Esophagus squamous epithelium (tissue), 5 donors: ENCODE results near the gene MRPL38. TPM values are rescaled to one million over a fixed set of nuclear protein-coding genes. Genes with fewer than 3 reads are reported as not detected.
A peak's percentile ranks its signal among the peaks of the same experiment; 100 is the strongest.

Source experiments
- DNase-seq: peaks from one replicate; lab custom pipeline; 2025; lab: John Stamatoyannopoulos, UW
- H3K27ac ChIP-seq, 4 donors: fragments of 200-600 bp; sonication (generic); one replicate each; pipeline ENCODE4 v1.5.1; 2016 to 2019; ENCODE audit warnings: mild to moderate bottlenecking in 1 of 4
- H3K27me3 ChIP-seq, 4 donors: fragments of 200-600 bp; sonication (generic); 1 replicate in 3 of 4; 2 replicates in 1 of 4; pipeline versions ENCODE4 v1.5.1 to v1.6.0; 2017 to 2021; ENCODE audit warnings: antibody characterized with exemption in 1 of 4
- H3K36me3 ChIP-seq, 3 donors: fragments of 200-600 bp; sonication (generic); one replicate each; pipeline ENCODE4 v1.5.1; 2016 to 2019
- H3K4me1 ChIP-seq, 3 donors: fragments of 200-600 bp; sonication (generic); one replicate each; pipeline ENCODE4 v1.5.1; 2017 to 2019
- H3K4me3 ChIP-seq, 4 donors: fragments of 200-600 bp; sonication (generic); 1 replicate in 3 of 4; 2 replicates in 1 of 4; pipeline ENCODE4 v1.5.1; 2016 to 2019; ENCODE audit warnings: mild to moderate bottlenecking in 2 of 4, moderate library complexity in 1 of 4
- H3K9me3 ChIP-seq, 3 donors: fragments of 200-600 bp; sonication (generic); one replicate each; pipeline ENCODE4 v1.5.1; 2016 to 2019
- POLR2A ChIP-seq, 4 donors: fragments of 450-650 bp; IDR thresholded peaks; one replicate each; pipeline ENCODE4 v1.6.1; 2017; ENCODE audit warnings: antibody characterized with exemption in 4 of 4, mild to moderate bottlenecking in 4 of 4, moderate library complexity in 3 of 4
- WGBS, 2 donors: methylation state at CpG; one replicate each; pipeline ENCODE4 v1.1.5; 2018; 5-methylcytosine and 5-hydroxymethylcytosine counted together
- intact Hi-C: fragments of 100-400 bp; cut with DNase I; formaldehyde crosslinking; loops from one replicate; pipeline ENCODE4 v1.15.0; 2022
- total RNA-seq, 4 donors: library from RNA; depleted of rRNA; stranded (reverse); fragments of >200 nt; gene quantifications; one replicate each; pipeline ENCODE4 v1.1.0, GENCODE V29; 2016
- TF ChIP-seq, protein P1 (sequence below), 6 experiments: fragments of 450-650 bp in 4 of 6; fragments of 200-600 bp in 2 of 6; sonication (generic) in 2 of 6; IDR thresholded peaks; one replicate each; pipeline ENCODE4 v1.5.1; 2016 to 2019; ENCODE audit warnings: antibody characterized with exemption in 6 of 6, mild to moderate bottlenecking in 4 of 6, moderate library complexity in 4 of 6
- donor health status: DM: yes; HTN: yes; CAD: no.

MRPL38 gene
- total RNA-seq, 4 donors from 2014 or later = 40.2 to 49.2 (median 41.0) TPM

DNA sequence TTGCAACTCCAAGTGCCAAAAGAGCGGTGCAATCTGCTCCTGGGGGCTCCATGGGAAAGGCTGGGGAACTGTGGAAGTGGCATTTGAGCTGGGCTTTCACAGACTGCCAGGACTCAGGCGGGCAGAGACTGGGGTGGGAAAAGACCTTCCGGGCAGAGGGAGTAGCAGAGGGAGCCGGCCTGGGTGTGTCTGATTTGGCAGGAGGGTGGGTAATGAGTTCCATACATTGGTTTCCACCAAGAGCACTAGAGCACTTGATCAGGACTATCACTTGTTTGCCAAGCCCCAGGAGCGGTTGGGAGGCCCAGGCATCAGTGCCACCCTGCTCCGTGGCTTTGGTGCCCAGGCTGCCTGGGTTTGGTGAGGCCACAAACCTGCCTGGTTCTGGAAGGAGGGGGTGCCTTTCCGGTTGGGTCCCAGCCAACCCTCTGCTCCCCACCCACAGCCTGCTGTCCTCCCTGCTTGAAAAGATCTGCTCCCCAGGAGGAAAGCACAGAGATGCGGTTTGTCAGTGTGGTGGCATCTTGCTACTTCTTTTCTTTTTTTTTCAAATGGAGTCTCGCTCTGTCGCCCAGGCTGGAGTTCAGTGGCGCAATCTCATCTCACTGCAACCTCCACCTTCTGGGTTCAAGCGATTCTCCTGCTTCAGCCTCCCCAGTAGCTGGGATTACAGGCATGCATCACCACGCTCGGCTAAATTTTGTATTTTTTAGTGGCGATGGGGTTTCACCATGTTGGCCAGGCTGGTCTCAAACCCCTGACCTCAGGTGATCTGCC lies 22.8 kb downstream of the MRPL38 start:
- DNase-seq = no peak
- intact Hi-C loops = no loop called here
- 61 to 71% methylated on average over 9 to 11 of the region's 15 CpGs for WGBS, 2 donors
- Histone ChIP-seq H3K4me3 (no peak overlapping the region), H3K4me1 (peaks cover 15 to 58% (median 19%) of the 10 kb centered on the region in 3 donors), H3K27ac (peak overlapping the region; percentile 1 to 73 (median 30)), H3K36me3 (no peaks in the 10 kb centered on the region), H3K9me3 (no peaks in the 10 kb centered on the region), H3K27me3 (no peaks in the 10 kb centered on the region)
- TF ChIP-seq, protein P1, sequence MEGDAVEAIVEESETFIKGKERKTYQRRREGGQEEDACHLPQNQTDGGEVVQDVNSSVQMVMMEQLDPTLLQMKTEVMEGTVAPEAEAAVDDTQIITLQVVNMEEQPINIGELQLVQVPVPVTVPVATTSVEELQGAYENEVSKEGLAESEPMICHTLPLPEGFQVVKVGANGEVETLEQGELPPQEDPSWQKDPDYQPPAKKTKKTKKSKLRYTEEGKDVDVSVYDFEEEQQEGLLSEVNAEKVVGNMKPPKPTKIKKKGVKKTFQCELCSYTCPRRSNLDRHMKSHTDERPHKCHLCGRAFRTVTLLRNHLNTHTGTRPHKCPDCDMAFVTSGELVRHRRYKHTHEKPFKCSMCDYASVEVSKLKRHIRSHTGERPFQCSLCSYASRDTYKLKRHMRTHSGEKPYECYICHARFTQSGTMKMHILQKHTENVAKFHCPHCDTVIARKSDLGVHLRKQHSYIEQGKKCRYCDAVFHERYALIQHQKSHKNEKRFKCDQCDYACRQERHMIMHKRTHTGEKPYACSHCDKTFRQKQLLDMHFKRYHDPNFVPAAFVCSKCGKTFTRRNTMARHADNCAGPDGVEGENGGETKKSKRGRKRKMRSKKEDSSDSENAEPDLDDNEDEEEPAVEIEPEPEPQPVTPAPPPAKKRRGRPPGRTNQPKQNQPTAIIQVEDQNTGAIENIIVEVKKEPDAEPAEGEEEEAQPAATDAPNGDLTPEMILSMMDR (IDR thresholded peaks at IDR 0.05) = no peak
- no peak for TF ChIP-seq POLR2A (IDR thresholded peaks at IDR 0.05)

DNA sequence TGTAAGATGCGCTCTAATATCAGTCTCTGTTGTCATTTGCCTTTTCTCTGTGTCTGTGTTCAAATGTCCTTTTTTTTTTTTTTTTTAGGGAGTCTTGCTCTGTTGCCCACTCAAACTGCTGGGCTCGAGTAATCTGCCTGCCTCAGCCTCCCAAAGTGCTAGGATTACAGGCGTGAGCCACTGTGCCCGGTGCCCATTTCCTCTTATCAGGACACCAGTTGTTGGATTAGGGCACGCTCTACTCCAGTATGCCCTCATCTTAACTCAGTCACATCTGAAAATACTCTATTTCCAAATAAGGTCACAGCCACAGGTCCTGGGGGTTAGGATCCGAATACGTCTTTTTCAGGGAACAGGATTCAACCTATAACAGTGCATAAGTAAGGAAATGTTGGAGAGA lies 24.4 kb downstream of the MRPL38 start:
- WGBS, 2 donors = 80% methylated on average over 7 of the region's 7 CpGs
- Histone ChIP-seq H3K9me3 (no peaks in the 10 kb centered on the region), H3K27me3 (no peaks in the 10 kb centered on the region), H3K4me1 (peaks cover 31 to 74% (median 35%) of the 10 kb centered on the region in 3 donors), H3K36me3 (peaks cover 0 to 3% (median 0%) of the 10 kb centered on the region in 3 donors), H3K4me3 (no peak overlapping the region), H3K27ac (peak overlapping the region in 1 of 4 donors; percentile 21)
- intact Hi-C loops = no loop called here
- DNase-seq = no peak
- no peak for TF ChIP-seq POLR2A (IDR thresholded peaks at IDR 0.05)
- TF ChIP-seq, protein P1 (IDR thresholded peaks at IDR 0.05) = no peak

DNA sequence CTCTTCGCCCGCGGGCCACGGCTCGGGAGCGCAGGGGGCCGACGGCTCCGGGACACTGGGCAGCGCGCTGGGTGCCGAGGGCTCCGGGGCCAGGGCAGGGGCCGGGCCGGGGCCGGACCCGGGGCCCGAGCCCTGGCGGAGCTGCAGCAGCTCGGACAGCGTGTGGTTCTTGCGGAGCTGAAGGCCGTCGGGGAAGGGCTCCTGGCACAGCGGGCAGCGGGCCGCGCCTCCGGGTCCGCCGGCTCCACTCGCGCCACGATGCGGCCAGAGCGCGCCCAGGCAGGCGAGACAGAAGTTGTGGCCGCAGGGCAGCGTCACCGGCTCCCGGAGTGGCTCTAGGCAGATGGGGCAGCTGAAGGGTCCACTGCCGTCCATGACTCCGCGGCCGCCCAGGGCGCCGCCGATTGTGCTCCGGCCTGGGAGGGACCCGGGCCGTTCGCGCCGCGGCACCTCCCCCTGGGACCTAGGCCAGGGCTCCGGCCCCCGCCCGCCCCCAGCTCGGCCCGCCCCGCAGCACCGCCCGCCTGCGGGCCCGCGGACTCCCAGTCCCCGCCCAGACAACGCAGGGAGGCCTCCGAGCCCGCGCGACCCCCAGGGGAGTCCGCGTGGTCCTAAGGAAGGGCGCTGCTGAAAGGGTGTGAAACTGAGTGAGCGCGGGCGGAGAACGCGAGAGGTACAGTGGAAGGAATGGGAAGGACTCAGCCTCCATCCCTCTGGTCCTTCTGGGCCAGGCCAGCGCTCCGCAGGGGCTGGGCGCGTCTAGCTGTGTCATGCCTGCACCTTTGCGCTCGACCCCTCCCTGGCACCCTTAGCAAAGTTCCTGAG lies 26.3 kb downstream of the MRPL38 start, which contains the start of gene TRIM47:
Gene TRIM47 (minus strand): TSS at position 408 of the 825 bp plus-strand sequence. CDS start 33 bp downstream, at position 375.
- H3K9me3 ChIP-seq = no peaks in the 10 kb centered on the region
- peak within 1 kb of the TSS; percentile 93 to 98 (median 96) for H3K27ac ChIP-seq
- intact Hi-C loops = no loop called here
- H3K27me3 ChIP-seq = no peaks in the 10 kb centered on the region
- H3K36me3 ChIP-seq = peaks cover 8 to 21% (median 13%) of the 10 kb centered on the region in 3 donors
- 0 to 13% methylated on average over 6 of the region's 87 CpGs for WGBS, 2 donors
- H3K4me1 ChIP-seq = peaks cover 48 to 92% (median 54%) of the 10 kb centered on the region in 3 donors
- DNase-seq = no peak
- peak within 1 kb of the TSS; percentile 58 to 86 (median 74) for H3K4me3 ChIP-seq
- TF ChIP-seq, protein P1 (IDR thresholded peaks at IDR 0.05) = peak in 2 of 6 experiments; percentile 27 to 36
- TF ChIP-seq POLR2A (IDR thresholded peaks at IDR 0.05) = peak in 2 of 4 donors; percentile 75 to 85

DNA sequence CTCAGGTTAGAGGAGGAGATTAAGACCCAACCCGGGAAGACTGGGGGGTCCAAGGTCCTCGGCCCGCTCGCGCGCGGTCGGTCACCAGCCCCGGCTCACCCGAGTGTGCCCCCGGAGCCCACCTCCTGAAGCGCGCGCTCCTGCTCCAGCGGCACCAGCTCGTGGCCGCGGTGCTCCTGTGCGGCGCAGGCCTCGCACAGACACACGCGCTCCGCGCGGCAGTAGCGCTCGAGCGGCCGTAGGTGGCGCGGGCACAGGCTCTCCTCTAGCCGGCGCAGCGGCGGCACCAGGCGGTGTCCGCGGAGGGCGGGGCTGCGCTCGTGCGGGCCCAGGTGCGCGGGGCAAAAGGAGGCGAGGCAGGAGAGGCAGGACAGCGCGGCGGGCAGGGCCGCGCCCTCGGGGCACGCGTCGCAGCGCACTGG lies 26.9 kb downstream of the MRPL38 start:
- peak overlapping the region; percentile 93 to 98 (median 96) for H3K27ac ChIP-seq
- H3K36me3 ChIP-seq = peaks cover 8 to 21% (median 13%) of the 10 kb centered on the region in 3 donors
- H3K4me3 ChIP-seq = peak overlapping the region; percentile 58 to 86 (median 74)
- WGBS, 2 donors = no CpG with 5 or more reads among the region's 56 CpGs
- H3K4me1 ChIP-seq = peaks cover 54 to 94% (median 60%) of the 10 kb centered on the region in 3 donors
- intact Hi-C loops = no loop called here
- H3K27me3 ChIP-seq = no peaks in the 10 kb centered on the region
- TF ChIP-seq, protein P1 (IDR thresholded peaks at IDR 0.05) = peak; percentile 19 to 82 (median 51)
- TF ChIP-seq POLR2A (IDR thresholded peaks at IDR 0.05) = no peak
- no peak for DNase-seq
- H3K9me3 ChIP-seq = no peaks in the 10 kb centered on the region
